AG04450 (cell line): ENCODE results near the gene PDHA1. TPM values are rescaled to one million over a fixed set of nuclear protein-coding genes. Genes with fewer than 3 reads are reported as not detected.

Experiments
- CTCF ChIA-PET: fragments of 300-600, 350-600 bp; formaldehyde crosslinking; extraction: SDS; loops from one replicate; lab custom pipeline; 2022; ENCODE audit warnings: antibody characterized with exemption, inconsistent platforms; lab: Charles Lee
- POLR2A ChIA-PET: fragments of 350-600 bp; formaldehyde crosslinking; extraction: SDS; loops from one replicate; lab custom pipeline; 2021; ENCODE audit warnings: antibody characterized with exemption, inconsistent platforms; lab: Yijun Ruan, JAX
- DNase-seq: peaks from one replicate; pipeline ENCODE4 v3.0.0-alpha.2; 2011; ENCODE audit warnings: low read depth, low spot score
- H3K27ac ChIP-seq: one replicate; pipeline ENCODE4 v1.5.1; 2012; ENCODE audit warnings: low read depth, low read length, control low read depth
- H3K27me3 ChIP-seq: one replicate; pipeline ENCODE4 v1.6.0; 2012; ENCODE audit warnings: low read length; ENCODE audit not compliant: control insufficient read depth, insufficient read depth
- H3K4me3 ChIP-seq: 2 replicates; pipeline ENCODE4 v1.5.1; 2011; ENCODE audit warnings: mild to moderate bottlenecking, low read depth, low read length, control low read depth
- H3K9me3 ChIP-seq: 2 replicates; pipeline ENCODE4 v1.5.1; 2012; ENCODE audit warnings: low read length; ENCODE audit not compliant: control insufficient read depth, insufficient read depth
- CTCF ChIP-seq: IDR thresholded peaks from 2 replicates; pipeline ENCODE4 v1.5.1; 2011; ENCODE audit warnings: low read depth, low read length, control low read depth, inconsistent platforms
- polyA plus RNA-seq: library from polyadenylated mRNA; depleted of rRNA; stranded (reverse); fragments of >200 nt; gene quantifications from 2 replicates; pipeline ENCODE4 v1.2.3, GENCODE V29; 2011

The PDHA1 gene
- polyA plus RNA-seq, 1 experiment = 166 TPM

GRCh38 chrX:19332983-19333382 is 10.7 kb upstream of the PDHA1 start:
- Histone ChIP-seq H3K27ac (no peak overlapping the region), H3K27me3 (no peaks in the 10 kb centered on the region), H3K4me3 (no peak overlapping the region), H3K9me3 (peaks cover 7% of the 10 kb centered on the region)
- DNase-seq = no peak
- CTCF ChIA-PET = interaction anchor here (1.0 to 3.2 kb wide), 14 partner anchors 10 to 977 kb away, joined by 3 to 51 read pairs (median 6); no protein-coding TSS in a partner anchor
- POLR2A ChIA-PET = no interaction called here
- no peak for TF ChIP-seq CTCF

- DNase-seq = no peak
- TF ChIP-seq CTCF = peak; percentile 15; the same call in 1 of the 2 replicates
- Histone ChIP-seq H3K4me3 (no peak overlapping the region), H3K9me3 (peaks cover 7% of the 10 kb centered on the region), H3K27me3 (no peaks in the 10 kb centered on the region), H3K27ac (no peak overlapping the region)
- ChIA-PET CTCF (interaction anchor here (0.6 to 3.2 kb wide), 8 partner anchors 20 to 946 kb away, joined by 3 to 51 read pairs (median 8); no protein-coding TSS in a partner anchor), POLR2A (no interaction called here)
Observed at GRCh38 chrX:19334945-19335626, 8.6 kb upstream of the PDHA1 start.

- no peak overlapping the region for H3K27ac ChIP-seq
- ChIA-PET CTCF (interaction anchor here (1.3 kb wide), 1 partner anchor 9 kb away, joined by 5 read pairs; no protein-coding TSS in a partner anchor), POLR2A (no interaction called here)
- H3K27me3 ChIP-seq = no peaks in the 10 kb centered on the region
- H3K4me3 ChIP-seq = no peak overlapping the region
- TF ChIP-seq CTCF = no peak
- no peaks in the 10 kb centered on the region for H3K9me3 ChIP-seq
- no peak for DNase-seq
Observed at GRCh38 chrX:19342331-19342906, 1.3 kb upstream of the PDHA1 start.

- Histone ChIP-seq H3K27ac (peak overlapping the region; percentile 21), H3K9me3 (no peaks in the 10 kb centered on the region), H3K4me3 (peak overlapping the region; percentile 55), H3K27me3 (no peaks in the 10 kb centered on the region)
- no peak for DNase-seq
- POLR2A ChIA-PET = no interaction called here
- TF ChIP-seq CTCF = no peak
- CTCF ChIA-PET = interaction anchor here (1.3 kb wide), 1 partner anchor 9 kb away, joined by 5 read pairs; no protein-coding TSS in a partner anchor
Observed at GRCh38 chrX:19343085-19343534, 617 bp upstream of the PDHA1 start.

GRCh38 chrX:19344661-19345060 is 934 bp downstream of the PDHA1 start:
- Histone ChIP-seq H3K27ac (no peak overlapping the region), H3K9me3 (no peaks in the 10 kb centered on the region), H3K4me3 (peak overlapping the region; percentile 74), H3K27me3 (no peaks in the 10 kb centered on the region)
- TF ChIP-seq CTCF = no peak
- no peak for DNase-seq
- ChIA-PET POLR2A (no interaction called here), CTCF (no interaction called here)
